NB4 (cell line): ENCODE results near the gene RAB20.

Source experiments
- CTCF ChIP-seq: IDR thresholded peaks from one replicate; pipeline ENCODE4 v1.5.1; 2012; ENCODE audit warnings: low read depth, low read length
- POLR2A ChIP-seq: IDR thresholded peaks from 2 replicates; pipeline ENCODE4 v1.6.1; 2011; ENCODE audit warnings: mild to moderate bottlenecking; ENCODE audit not compliant: insufficient read length; ENCODE audit errors: extremely low read depth

GRCh38 chr13:110557082-110557481 lies 4.4 kb downstream of the RAB20 start:
- TF ChIP-seq CTCF (no peak), POLR2A (no peak)
